Smooth muscle cell (in vitro differentiated cells): ENCODE measurements around the gene NECAB3. TPM values are rescaled to one million over a fixed set of nuclear protein-coding genes. Genes with fewer than 3 reads are reported as not detected.
A peak's percentile ranks its signal among the peaks of the same experiment; 100 is the strongest.

Source experiments
- DNase-seq: peaks from one replicate; lab custom pipeline; 2025; ENCODE audit not compliant: unreplicated experiment; lab: John Stamatoyannopoulos, UW
- H2AFZ ChIP-seq: fragments of 200-600 bp; sonication (generic); 2 replicates; pipeline ENCODE4 v1.6.0; 2016; ENCODE audit warnings: antibody characterized with exemption, low read depth, mild to moderate bottlenecking
- H3F3A ChIP-seq: fragments of 200-600 bp; sonication (generic); 2 replicates; pipeline ENCODE4 v1.6.0; 2017; ENCODE audit warnings: antibody characterized with exemption, low read depth
- H3K27ac ChIP-seq: fragments of 200-600 bp; sonication (generic); 2 replicates; pipeline ENCODE4 v1.5.1; 2016; ENCODE audit warnings: low read depth, mild to moderate bottlenecking
- H3K27me3 ChIP-seq: fragments of 200-600 bp; sonication (generic); 2 replicates; pipeline ENCODE4 v1.6.1; 2016; ENCODE audit warnings: low read depth, mild to moderate bottlenecking
- H3K36me3 ChIP-seq: fragments of 200-600 bp; sonication (generic); 2 replicates; pipeline ENCODE4 v1.5.1; 2016; ENCODE audit warnings: low read depth
- H3K4me1 ChIP-seq: fragments of 200-600 bp; sonication (generic); 2 replicates; pipeline ENCODE4 v1.5.1; 2016; ENCODE audit warnings: low read depth
- H3K4me2 ChIP-seq: fragments of 200-600 bp; sonication (generic); 2 replicates; pipeline ENCODE4 v1.6.0; 2016; ENCODE audit warnings: mild to moderate bottlenecking
- H3K4me3 ChIP-seq: fragments of 200-600 bp; sonication (generic); 2 replicates; pipeline ENCODE4 v1.5.1; 2016; ENCODE audit warnings: mild to moderate bottlenecking
- H3K79me2 ChIP-seq: fragments of 200-600 bp; sonication (generic); 2 replicates; pipeline ENCODE4 v1.6.0; 2016; ENCODE audit warnings: low read depth, mild to moderate bottlenecking
- H3K9ac ChIP-seq: fragments of 200-600 bp; sonication (generic); 2 replicates; pipeline ENCODE4 v1.6.0; 2016; ENCODE audit warnings: low read depth
- H3K9me3 ChIP-seq: fragments of 200-600 bp; sonication (generic); replicated peaks from 2 replicates; pipeline ENCODE4 v1.5.1; 2016; ENCODE audit warnings: low read depth
- H4K20me1 ChIP-seq: fragments of 200-600 bp; sonication (generic); 2 replicates; pipeline ENCODE4 v1.6.0; 2016; ENCODE audit warnings: low read depth
- CTCF ChIP-seq: fragments of 200-600 bp; sonication (generic); IDR thresholded peaks from 2 replicates; pipeline ENCODE4 v1.5.1; 2017; ENCODE audit warnings: borderline replicate concordance, mild to moderate bottlenecking, antibody characterized with exemption; ENCODE audit not compliant: insufficient read depth, poor library complexity, severe bottlenecking
- WGBS: methylation state at CpG from one replicate; pipeline ENCODE4 v1.1.7; 2016; ENCODE audit warnings: low lambda C conversion rate; 5-methylcytosine and 5-hydroxymethylcytosine counted together
- polyA plus RNA-seq: library from polyadenylated mRNA; unstranded; fragments of >200 nt; fragmentation: Nextera tagmentation; extraction: Ambion mirVana; gene quantifications from 2 replicates; pipeline ENCODE4 v1.2.1, GENCODE V29; 2016
- total RNA-seq: library from RNA; depleted of rRNA; stranded (reverse); fragments of >200 nt; gene quantifications from 2 replicates; pipeline ENCODE4 v1.2.3, GENCODE V29; 2014

The NECAB3 gene
- total and polyA plus RNA-seq, 2 experiments from 2014 or later: 20.3 to 25.8 TPM

DNA sequence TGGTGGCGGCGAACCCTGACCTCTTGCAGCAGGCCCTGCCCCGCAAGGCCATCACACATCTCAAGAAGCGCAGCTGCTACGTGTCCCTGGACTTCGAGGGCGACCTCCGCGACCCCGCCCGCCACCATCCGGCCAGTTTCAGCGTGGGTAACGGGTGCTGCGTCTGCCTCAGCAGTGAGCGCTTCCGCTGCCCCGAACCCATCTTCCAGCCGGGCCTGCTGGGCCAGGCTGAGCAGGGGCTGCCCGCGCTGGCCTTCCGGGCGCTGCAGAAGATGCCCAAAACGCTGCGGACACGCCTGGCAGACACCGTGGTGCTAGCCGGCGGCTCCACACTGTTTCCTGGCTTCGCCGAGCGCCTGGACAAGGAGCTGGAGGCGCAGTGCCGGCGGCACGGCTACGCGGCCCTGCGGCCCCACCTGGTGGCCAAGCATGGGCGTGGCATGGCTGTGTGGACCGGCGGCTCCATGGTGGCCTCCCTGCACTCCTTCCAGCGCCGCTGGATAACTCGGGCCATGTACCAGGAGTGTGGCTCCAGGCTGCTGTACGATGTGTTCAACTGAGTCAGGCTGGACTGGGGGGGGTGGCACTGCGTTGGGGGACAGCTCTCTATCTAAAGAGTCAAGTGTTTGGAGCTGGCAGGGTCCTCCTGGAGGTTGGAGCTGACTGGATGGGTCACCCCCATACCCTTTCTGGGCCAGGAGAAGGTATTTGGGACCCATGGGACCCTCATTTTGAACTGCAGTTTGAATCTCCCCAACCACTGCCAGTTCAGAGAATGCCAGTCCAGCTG is 6.4 kb downstream of the NECAB3 start:
- 59% methylated on average over 47 of the region's 47 CpGs for WGBS
- TF ChIP-seq CTCF: peak; percentile 80
- Histone ChIP-seq H3K4me1 (peaks cover 10% of the 10 kb centered on the region), H3K79me2 (peaks cover 7% of the 10 kb centered on the region), H3K9ac (no peak overlapping the region), H3K9me3 (no peaks in the 10 kb centered on the region), H3F3A (peaks cover 15% of the 10 kb centered on the region), H2AFZ (no peak overlapping the region), H3K4me3 (peak overlapping the region; percentile 41), H3K36me3 (no peaks in the 10 kb centered on the region), H3K27me3 (no peaks in the 10 kb centered on the region), H4K20me1 (peaks cover 17% of the 10 kb centered on the region), H3K4me2 (peak overlapping the region; percentile 80), H3K27ac (no peak overlapping the region)
- peak; percentile 25 for DNase-seq

- 61% methylated on average over 54 of the region's 55 CpGs for WGBS
- Histone ChIP-seq H3K9me3 (no peaks in the 10 kb centered on the region), H3K79me2 (peaks cover under 1% of the 10 kb centered on the region), H3K36me3 (no peaks in the 10 kb centered on the region), H4K20me1 (peaks cover 11% of the 10 kb centered on the region), H2AFZ (no peak overlapping the region), H3K4me3 (peak overlapping the region; percentile 41), H3K27me3 (no peaks in the 10 kb centered on the region), H3K4me2 (peak overlapping the region; percentile 80), H3K27ac (no peak overlapping the region), H3K9ac (no peak overlapping the region), H3F3A (peaks cover 15% of the 10 kb centered on the region), H3K4me1 (peaks cover 6% of the 10 kb centered on the region)
- no peak for DNase-seq
- no peak for TF ChIP-seq CTCF
Observed at GRCh38 chr20:33667245-33667675, 7.0 kb downstream of the NECAB3 start.

DNA sequence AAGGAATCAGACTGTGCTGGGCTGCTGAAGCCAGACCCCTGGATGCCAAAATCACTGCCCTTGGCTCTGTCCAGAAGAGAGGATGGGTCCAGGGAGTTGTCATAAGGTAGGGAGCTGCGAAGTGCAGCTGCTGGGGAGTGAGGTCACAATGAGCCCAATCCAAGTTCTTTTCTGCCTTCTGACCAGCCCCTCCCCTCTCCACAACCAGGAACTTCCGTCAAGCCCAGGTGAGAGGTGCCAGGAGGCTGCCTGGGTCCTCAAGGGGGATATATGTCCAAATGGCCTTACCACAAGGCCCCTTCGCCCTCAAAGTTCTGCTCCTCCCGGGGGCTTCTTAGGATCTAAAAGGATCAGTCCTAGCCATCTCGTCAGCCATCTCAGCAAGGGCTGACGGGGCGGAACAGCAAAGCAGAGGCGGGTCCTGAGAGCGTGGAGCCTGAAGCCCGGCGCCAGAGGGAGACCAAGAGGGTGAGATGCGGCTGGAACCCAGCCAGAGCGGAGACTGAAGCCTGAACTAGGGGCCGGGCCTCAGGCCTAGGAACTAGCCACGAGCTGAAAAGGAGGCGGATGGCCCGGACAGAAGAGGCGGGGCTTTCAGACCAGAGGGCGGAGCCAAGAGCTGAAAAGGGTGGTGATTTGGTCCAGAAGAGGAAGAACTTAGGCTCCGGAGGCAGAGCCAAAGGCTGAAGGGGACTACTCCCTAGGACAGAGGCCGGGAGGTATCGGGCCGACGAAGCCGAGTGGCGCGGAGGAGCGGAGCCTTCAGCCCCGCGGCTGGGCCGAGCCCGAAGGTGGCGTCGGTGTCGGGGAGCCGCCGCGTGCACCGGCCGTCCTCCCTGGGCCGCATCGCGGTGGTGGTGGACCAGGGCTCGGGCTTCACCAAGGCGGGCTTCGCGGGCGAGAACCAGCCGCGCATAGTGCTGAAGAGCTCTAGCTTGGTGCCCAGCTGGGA is 7.7 kb downstream of the NECAB3 start, which contains the start of gene ACTL10:
TSS of gene ACTL10 (plus strand) at position 651 of the 952 bp plus-strand sequence. CDS start 555 bp downstream, outside the sequence.
- H3K27ac ChIP-seq: peak within 1 kb of the TSS; percentile 27
- 47% methylated on average over 50 of the region's 50 CpGs for WGBS
- no peaks in the 10 kb centered on the region for H3K36me3 ChIP-seq
- H3K9me3 ChIP-seq: no peaks in the 10 kb centered on the region
- H3K9ac ChIP-seq: no peak within 1 kb of the TSS
- peaks cover 15% of the 10 kb centered on the region for H3F3A ChIP-seq
- H3K79me2 ChIP-seq: no peaks in the 10 kb centered on the region
- no peak for TF ChIP-seq CTCF
- peak within 1 kb of the TSS; percentile 80 for H3K4me2 ChIP-seq
- H2AFZ ChIP-seq: no peak within 1 kb of the TSS
- peaks cover 6% of the 10 kb centered on the region for H3K4me1 ChIP-seq
- H4K20me1 ChIP-seq: peaks cover 6% of the 10 kb centered on the region
- H3K27me3 ChIP-seq: no peaks in the 10 kb centered on the region
- DNase-seq: peak; percentile 53
- peak within 1 kb of the TSS; percentile 41 for H3K4me3 ChIP-seq
